ENCODE data around the gene FAM209B. TPM values are rescaled to one million over a fixed set of nuclear protein-coding genes. Genes with fewer than 3 reads are reported as not detected.

FAM209B gene
- total RNA-seq, 2 experiments from 2014 or later, result 1.0 TPM; not detected in 1

GRCh38 chr20:56504373-56505005 lies 28.6 kb upstream of the FAM209B start:
- ChIA-PET POLR2A (no interaction called here), CTCF (interaction anchor here (1.0 to 1.8 kb wide), 4 partner anchors 36 to 104 kb away, joined by 3 to 4 read pairs (median 3); partner anchors contain the start of gene RTF2)
- TF ChIP-seq, protein P1, sequence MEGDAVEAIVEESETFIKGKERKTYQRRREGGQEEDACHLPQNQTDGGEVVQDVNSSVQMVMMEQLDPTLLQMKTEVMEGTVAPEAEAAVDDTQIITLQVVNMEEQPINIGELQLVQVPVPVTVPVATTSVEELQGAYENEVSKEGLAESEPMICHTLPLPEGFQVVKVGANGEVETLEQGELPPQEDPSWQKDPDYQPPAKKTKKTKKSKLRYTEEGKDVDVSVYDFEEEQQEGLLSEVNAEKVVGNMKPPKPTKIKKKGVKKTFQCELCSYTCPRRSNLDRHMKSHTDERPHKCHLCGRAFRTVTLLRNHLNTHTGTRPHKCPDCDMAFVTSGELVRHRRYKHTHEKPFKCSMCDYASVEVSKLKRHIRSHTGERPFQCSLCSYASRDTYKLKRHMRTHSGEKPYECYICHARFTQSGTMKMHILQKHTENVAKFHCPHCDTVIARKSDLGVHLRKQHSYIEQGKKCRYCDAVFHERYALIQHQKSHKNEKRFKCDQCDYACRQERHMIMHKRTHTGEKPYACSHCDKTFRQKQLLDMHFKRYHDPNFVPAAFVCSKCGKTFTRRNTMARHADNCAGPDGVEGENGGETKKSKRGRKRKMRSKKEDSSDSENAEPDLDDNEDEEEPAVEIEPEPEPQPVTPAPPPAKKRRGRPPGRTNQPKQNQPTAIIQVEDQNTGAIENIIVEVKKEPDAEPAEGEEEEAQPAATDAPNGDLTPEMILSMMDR (IDR thresholded peaks at IDR 0.05), result peak; percentile 70
- Mint-ChIP-seq H3K27ac (no peak overlapping the region), H3K36me3 (ENCODE audit: low read depth) (peaks cover 3% of the 10 kb centered on the region), H3K9me3 (no peaks in the 10 kb centered on the region), H3K27me3 (no peaks in the 10 kb centered on the region), H3K4me1 (ENCODE audit: low read depth) (no peaks in the 10 kb centered on the region), H3K4me3 (no peak overlapping the region)
- ATAC-seq, result peak; percentile 75
- peak; percentile 44 for DNase-seq
- intact Hi-C loops (cut with micrococcal nuclease), result no loop called here

GRCh38 chr20:56506103-56506502 lies 26.9 kb upstream of the FAM209B start:
- no peaks in the 10 kb centered on the region for H3K27me3 Mint-ChIP-seq
- no peak overlapping the region for H3K4me3 Mint-ChIP-seq
- no peaks in the 10 kb centered on the region for H3K9me3 Mint-ChIP-seq
- ChIA-PET POLR2A (no interaction called here), CTCF (no interaction called here)
- intact Hi-C loops (cut with micrococcal nuclease), result no loop called here
- TF ChIP-seq, protein P1 (IDR thresholded peaks at IDR 0.05), result no peak
- ATAC-seq (no peak), DNase-seq (no peak)
- H3K27ac Mint-ChIP-seq, result no peak overlapping the region
- peaks cover 1% of the 10 kb centered on the region for H3K36me3 Mint-ChIP-seq (ENCODE audit: low read depth)
- H3K4me1 Mint-ChIP-seq (ENCODE audit: low read depth), result no peaks in the 10 kb centered on the region

- Mint-ChIP-seq H3K4me3 (no peak overlapping the region), H3K4me1 (ENCODE audit: low read depth) (no peaks in the 10 kb centered on the region), H3K9me3 (no peaks in the 10 kb centered on the region), H3K36me3 (ENCODE audit: low read depth) (peaks cover 11% of the 10 kb centered on the region), H3K27ac (no peak overlapping the region), H3K27me3 (no peaks in the 10 kb centered on the region)
- ATAC-seq, result no peak
- ChIA-PET CTCF (no interaction called here), POLR2A (interaction anchor here (0.6 kb wide), 1 partner anchor 449 kb away, joined by 3 read pairs; no protein-coding TSS in a partner anchor)
- intact Hi-C loops (cut with micrococcal nuclease), result loop anchor here (5.0 kb wide), 1 partner anchor 110 kb away; no protein-coding TSS in a partner anchor
- TF ChIP-seq, protein P1 (IDR thresholded peaks at IDR 0.05), result no peak
- no peak for DNase-seq
These were observed 21.1 kb upstream of the FAM209B start for GRCh38 chr20:56511926-56512325.

- Mint-ChIP-seq H3K4me1 (ENCODE audit: low read depth) (no peaks in the 10 kb centered on the region), H3K4me3 (no peak overlapping the region), H3K27me3 (no peaks in the 10 kb centered on the region), H3K27ac (no peak overlapping the region), H3K9me3 (peaks cover under 1% of the 10 kb centered on the region), H3K36me3 (ENCODE audit: low read depth) (peaks cover 25% of the 10 kb centered on the region)
- intact Hi-C loops (cut with micrococcal nuclease), result loop anchor here (5.0 kb wide), 1 partner anchor 111 kb away; no protein-coding TSS in a partner anchor
- POLR2A ChIA-PET, result interaction anchor here (1.4 kb wide), 1 partner anchor 10 kb away, joined by 3 read pairs; no protein-coding TSS in a partner anchor
- TF ChIP-seq, protein P1 (IDR thresholded peaks at IDR 0.05), result no peak
- DNase-seq (no peak), ATAC-seq (no peak)
- CTCF ChIA-PET, result no interaction called here
These were observed 19.6 kb upstream of the FAM209B start for GRCh38 chr20:56513161-56514150.
